A549 (cell line): ENCODE results near the gene CD300LF.

Experiments used
- EP300 ChIP-seq, 2 experiments: fragments of >200 bp; sonication (Bioruptor Twin); formaldehyde crosslinking; IDR thresholded peaks; 2 replicates in 1 of 2; 3 replicates in 1 of 2; pipeline ENCODE4 v1.6.1; 2016 to 2017
- MAFK ChIP-seq: fragments of 450-650 bp; IDR thresholded peaks from 2 replicates; pipeline ENCODE4 v1.6.1; 2014; ENCODE audit not compliant: partially characterized antibody
- MYC ChIP-seq: IDR thresholded peaks from 2 replicates; pipeline ENCODE4 v1.6.1; 2012; ENCODE audit warnings: mild to moderate bottlenecking, inconsistent platforms, low read length, improper control_type of control experiment, borderline replicate concordance
- POLR2A ChIP-seq: IDR thresholded peaks from 2 replicates; pipeline ENCODE4 v1.6.1; 2012; ENCODE audit warnings: mild to moderate bottlenecking, low read length
- ZNF302 ChIP-seq: fragments of 250-450 bp; sonication (Bioruptor Pico); IDR thresholded peaks from 2 replicates; pipeline ENCODE4 v1.9.0; 2021; ENCODE audit warnings: inconsistent platforms, mild to moderate bottlenecking, moderate library complexity
- TF ChIP-seq, protein P1 (sequence below): fragments of >200 bp; sonication (Bioruptor Twin); formaldehyde crosslinking; IDR thresholded peaks from 3 replicates; pipeline ENCODE4 v1.5.1; 2016
- TF ChIP-seq, protein P2 (sequence below): fragments of 450-650 bp; IDR thresholded peaks from 2 replicates; pipeline ENCODE4 v1.6.1; 2014; ENCODE audit warnings: antibody characterized with exemption
- TF ChIP-seq, protein P3 (sequence below): fragments of 150-350 bp; IDR thresholded peaks from 2 replicates; pipeline ENCODE4 v1.6.1; 2014; ENCODE audit warnings: low read depth, mild to moderate bottlenecking, low read length

DNA sequence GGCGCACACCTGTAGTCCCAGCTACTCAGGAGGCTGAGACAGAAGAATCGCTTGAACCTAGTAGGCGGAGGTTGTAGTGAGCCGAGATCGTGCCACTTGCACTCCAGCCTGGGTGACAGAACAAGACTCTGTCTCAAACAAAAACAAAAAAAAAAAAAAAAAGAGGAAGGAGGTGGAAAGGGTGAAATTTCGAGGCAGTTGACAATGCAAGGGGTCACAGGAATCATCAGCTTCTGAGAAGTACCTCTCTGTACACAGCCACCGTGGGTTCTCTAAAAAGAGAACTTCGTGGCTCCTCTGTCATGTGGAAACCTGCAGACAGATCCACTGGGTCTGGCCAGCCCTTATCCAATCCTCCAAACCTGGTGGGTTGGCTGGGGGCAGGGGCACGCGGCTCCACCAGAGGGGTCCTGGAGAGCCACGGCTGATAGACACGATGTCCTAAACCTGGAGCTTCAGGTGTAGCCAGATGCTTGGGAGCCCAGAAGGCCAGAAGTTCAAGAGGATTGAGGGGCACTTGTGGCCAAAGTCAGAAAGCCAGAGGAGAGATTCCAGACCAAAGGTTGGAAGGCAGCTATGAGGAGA is 540 bp upstream of the CD300LF start:
- TF ChIP-seq POLR2A, result no peak
- TF ChIP-seq MYC, result no peak
- TF ChIP-seq, protein P1, sequence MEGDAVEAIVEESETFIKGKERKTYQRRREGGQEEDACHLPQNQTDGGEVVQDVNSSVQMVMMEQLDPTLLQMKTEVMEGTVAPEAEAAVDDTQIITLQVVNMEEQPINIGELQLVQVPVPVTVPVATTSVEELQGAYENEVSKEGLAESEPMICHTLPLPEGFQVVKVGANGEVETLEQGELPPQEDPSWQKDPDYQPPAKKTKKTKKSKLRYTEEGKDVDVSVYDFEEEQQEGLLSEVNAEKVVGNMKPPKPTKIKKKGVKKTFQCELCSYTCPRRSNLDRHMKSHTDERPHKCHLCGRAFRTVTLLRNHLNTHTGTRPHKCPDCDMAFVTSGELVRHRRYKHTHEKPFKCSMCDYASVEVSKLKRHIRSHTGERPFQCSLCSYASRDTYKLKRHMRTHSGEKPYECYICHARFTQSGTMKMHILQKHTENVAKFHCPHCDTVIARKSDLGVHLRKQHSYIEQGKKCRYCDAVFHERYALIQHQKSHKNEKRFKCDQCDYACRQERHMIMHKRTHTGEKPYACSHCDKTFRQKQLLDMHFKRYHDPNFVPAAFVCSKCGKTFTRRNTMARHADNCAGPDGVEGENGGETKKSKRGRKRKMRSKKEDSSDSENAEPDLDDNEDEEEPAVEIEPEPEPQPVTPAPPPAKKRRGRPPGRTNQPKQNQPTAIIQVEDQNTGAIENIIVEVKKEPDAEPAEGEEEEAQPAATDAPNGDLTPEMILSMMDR, result no peak
- TF ChIP-seq ZNF302 (CRISPR knock-in tag), result no peak
- no peak for TF ChIP-seq EP300 (IDR thresholded peaks at IDR 0.05)
- TF ChIP-seq, protein P2, sequence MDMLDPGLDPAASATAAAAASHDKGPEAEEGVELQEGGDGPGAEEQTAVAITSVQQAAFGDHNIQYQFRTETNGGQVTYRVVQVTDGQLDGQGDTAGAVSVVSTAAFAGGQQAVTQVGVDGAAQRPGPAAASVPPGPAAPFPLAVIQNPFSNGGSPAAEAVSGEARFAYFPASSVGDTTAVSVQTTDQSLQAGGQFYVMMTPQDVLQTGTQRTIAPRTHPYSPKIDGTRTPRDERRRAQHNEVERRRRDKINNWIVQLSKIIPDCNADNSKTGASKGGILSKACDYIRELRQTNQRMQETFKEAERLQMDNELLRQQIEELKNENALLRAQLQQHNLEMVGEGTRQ, result no peak
- TF ChIP-seq, protein P3, sequence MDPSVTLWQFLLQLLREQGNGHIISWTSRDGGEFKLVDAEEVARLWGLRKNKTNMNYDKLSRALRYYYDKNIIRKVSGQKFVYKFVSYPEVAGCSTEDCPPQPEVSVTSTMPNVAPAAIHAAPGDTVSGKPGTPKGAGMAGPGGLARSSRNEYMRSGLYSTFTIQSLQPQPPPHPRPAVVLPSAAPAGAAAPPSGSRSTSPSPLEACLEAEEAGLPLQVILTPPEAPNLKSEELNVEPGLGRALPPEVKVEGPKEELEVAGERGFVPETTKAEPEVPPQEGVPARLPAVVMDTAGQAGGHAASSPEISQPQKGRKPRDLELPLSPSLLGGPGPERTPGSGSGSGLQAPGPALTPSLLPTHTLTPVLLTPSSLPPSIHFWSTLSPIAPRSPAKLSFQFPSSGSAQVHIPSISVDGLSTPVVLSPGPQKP, result no peak
- TF ChIP-seq MAFK, result no peak
